ENCODE data around the gene PHF13. TPM values are rescaled to one million over a fixed set of nuclear protein-coding genes. Genes with fewer than 3 reads are reported as not detected.

The PHF13 gene
- polyA plus RNA-seq, 1 of the 3 experiments (the other 2 are of a cell fraction) = 8.5 TPM

- H3K79me2 ChIP-seq (ENCODE audit: insufficient read depth) = 0 out of 2 replicates have a peak, but pooled peaks cover 4% of the 10 kb centered on the region
- peaks cover under 1% of the 10 kb centered on the region for H3F3A ChIP-seq (replicated peaks; ENCODE audit: insufficient read depth)
- peaks cover 0 to 16% of the 10 kb centered on the region in 2 experiments; a peak in 1 of 4 replicates for H3K4me1 ChIP-seq (ENCODE audit: control insufficient read depth in 1 of 2, insufficient read depth in 2 of 2, low read depth in 1 of 2, low read length in 1 of 2)
- POLR2A ChIA-PET = no interaction called here
- H3K36me3 ChIP-seq (replicated peaks in 1 of 2; ENCODE audit: control insufficient read depth in 1 of 2, insufficient read depth in 2 of 2, low read length in 1 of 2) = peaks cover 0 to 22% of the 10 kb centered on the region in 2 experiments
- no peak for DNase-seq
- no peaks in the 10 kb centered on the region for H3K9me3 ChIP-seq
- no peak overlapping the region for H3K9ac ChIP-seq
- H4K20me1 ChIP-seq (ENCODE audit: insufficient read depth) = no peaks in the 10 kb centered on the region
- H3K27me3 ChIP-seq (ENCODE audit: insufficient read depth) = no peaks in the 10 kb centered on the region
- WGBS (ENCODE audit: low lambda C conversion rate) = 100% methylated on average over 2 of the region's 5 CpGs
- CTCF ChIA-PET = interaction anchor here (1.0 to 1.3 kb wide), 4 partner anchors 21 to 35 kb away, joined by 3 to 4 read pairs (median 3); partner anchors contain the start of gene DNAJC11
- H3K9me2 ChIP-seq = no peaks in the 10 kb centered on the region
- H3K4me2 ChIP-seq = no peak overlapping the region
- peak overlapping the region in 1 of 2 experiments; percentile 71; a peak in 1 of 4 replicates for H3K27ac ChIP-seq (ENCODE audit: low read depth in 2 of 2, low read length in 1 of 2)
- no peak overlapping the region for H3K4me3 ChIP-seq (ENCODE audit: low read depth in 2 of 2, low read length in 1 of 2)
- no peak overlapping the region for H2AFZ ChIP-seq (ENCODE audit: low read depth)
- TF ChIP-seq MEF2A (IDR thresholded peaks at IDR 0.05; ENCODE audit: borderline replicate concordance, low read depth) (no peak), PBX3 (IDR thresholded peaks at IDR 0.05) (no peak), NRF1 (IDR thresholded peaks at IDR 0.05; ENCODE audit: low read depth, low read length) (no peak), RFX5 (IDR thresholded peaks at IDR 0.05; ENCODE audit: low read length) (no peak)
Observed at GRCh38 chr1:6666696-6667095, 53.2 kb downstream of the PHF13 start.

GRCh38 chr1:6667139-6667538 lies 53.6 kb downstream of the PHF13 start:
- Histone ChIP-seq H3K9me2 (no peaks in the 10 kb centered on the region), H4K20me1 (ENCODE audit: insufficient read depth) (no peaks in the 10 kb centered on the region), H3K9me3 (no peaks in the 10 kb centered on the region), H2AFZ (ENCODE audit: low read depth) (no peak overlapping the region), H3K79me2 (ENCODE audit: insufficient read depth) (0 out of 2 replicates have a peak, but pooled peaks cover 4% of the 10 kb centered on the region), H3K4me3 (ENCODE audit: low read depth in 2 of 2, low read length in 1 of 2) (no peak overlapping the region), H3K27ac (ENCODE audit: low read depth in 2 of 2, low read length in 1 of 2) (peak overlapping the region in 1 of 2 experiments; percentile 71; a peak in 2 of 4 replicates), H3K27me3 (ENCODE audit: insufficient read depth) (no peaks in the 10 kb centered on the region), H3K4me1 (ENCODE audit: control insufficient read depth in 1 of 2, insufficient read depth in 2 of 2, low read depth in 1 of 2, low read length in 1 of 2) (peaks cover 0 to 20% of the 10 kb centered on the region in 2 experiments; a peak in 2 of 4 replicates), H3K4me2 (no peak overlapping the region), H3K9ac (no peak overlapping the region), H3F3A (replicated peaks; ENCODE audit: insufficient read depth) (no peaks in the 10 kb centered on the region), H3K36me3 (replicated peaks in 1 of 2; ENCODE audit: control insufficient read depth in 1 of 2, insufficient read depth in 2 of 2, low read length in 1 of 2) (peaks cover 0 to 22% of the 10 kb centered on the region in 2 experiments)
- ChIA-PET CTCF (interaction anchor here (0.7 to 1.3 kb wide), 5 partner anchors 21 to 34 kb away, joined by 3 to 4 read pairs (median 3); partner anchors contain the start of gene DNAJC11), POLR2A (no interaction called here)
- no peak for DNase-seq
- TF ChIP-seq MAX (IDR thresholded peaks at IDR 0.05; ENCODE audit: low read depth) (no peak), RFX5 (IDR thresholded peaks at IDR 0.05; ENCODE audit: low read length) (no peak)
- WGBS (ENCODE audit: low lambda C conversion rate) = 100% methylated on average over 1 of the region's 6 CpGs

DNA sequence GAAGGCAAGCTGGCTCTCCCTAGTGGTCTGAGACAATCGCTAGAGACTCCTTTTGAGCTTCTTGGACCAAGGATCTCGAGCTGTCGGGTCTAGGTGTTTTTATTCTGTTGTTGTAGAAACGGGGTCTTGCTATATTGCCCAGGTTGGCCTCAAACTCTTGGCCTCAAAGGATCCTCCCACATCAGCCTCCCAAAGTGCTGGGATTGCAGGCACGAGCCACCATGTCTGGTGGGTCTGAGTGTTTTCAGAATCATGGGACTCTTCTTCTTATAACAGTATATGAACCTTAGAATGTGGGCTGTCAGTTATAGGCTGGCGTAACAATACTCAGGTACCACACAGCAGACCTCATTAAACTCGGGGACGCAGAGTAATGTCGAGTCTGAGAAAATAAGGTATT lies 55.0 kb downstream of the PHF13 start:
- TF ChIP-seq YY1 (IDR thresholded peaks at IDR 0.05; ENCODE audit: low read depth) (no peak), SIN3A (IDR thresholded peaks at IDR 0.05; ENCODE audit: borderline replicate concordance, low read depth, low read length) (no peak), EZH2phosphoT487 (IDR thresholded peaks at IDR 0.05; ENCODE audit: borderline replicate concordance, low read depth) (no peak)
- H3K27ac ChIP-seq (ENCODE audit: low read depth in 2 of 2, low read length in 1 of 2) = no peak overlapping the region
- no peak overlapping the region for H3K9ac ChIP-seq
- 0 out of 2 replicates have a peak, but pooled peaks cover 4% of the 10 kb centered on the region for H3K79me2 ChIP-seq (ENCODE audit: insufficient read depth)
- CTCF ChIA-PET = interaction anchor here (1.0 to 1.6 kb wide), 2 partner anchors 22 to 225 kb away, joined by 3 read pairs; no protein-coding TSS in a partner anchor
- no peaks in the 10 kb centered on the region for H3K9me3 ChIP-seq
- H3K36me3 ChIP-seq (replicated peaks in 1 of 2; ENCODE audit: control insufficient read depth in 1 of 2, insufficient read depth in 2 of 2, low read length in 1 of 2) = peaks cover 2 to 22% of the 10 kb centered on the region in 2 experiments
- peaks cover 0 to 31% of the 10 kb centered on the region in 2 experiments; a peak in 2 of 4 replicates for H3K4me1 ChIP-seq (ENCODE audit: control insufficient read depth in 1 of 2, insufficient read depth in 2 of 2, low read depth in 1 of 2, low read length in 1 of 2)
- no peak for DNase-seq
- POLR2A ChIA-PET = no interaction called here
- H3K27me3 ChIP-seq (ENCODE audit: insufficient read depth) = no peaks in the 10 kb centered on the region
- no peak overlapping the region for H3K4me3 ChIP-seq (ENCODE audit: low read depth in 2 of 2, low read length in 1 of 2)
- no peaks in the 10 kb centered on the region for H3K9me2 ChIP-seq
- no peak overlapping the region for H3K4me2 ChIP-seq
- peaks cover 7% of the 10 kb centered on the region for H3F3A ChIP-seq (replicated peaks; ENCODE audit: insufficient read depth)
- WGBS (ENCODE audit: low lambda C conversion rate) = 98% methylated on average over 9 of the region's 9 CpGs
- H4K20me1 ChIP-seq (ENCODE audit: insufficient read depth) = no peaks in the 10 kb centered on the region
- H2AFZ ChIP-seq (ENCODE audit: low read depth) = no peak overlapping the region

All from SK-N-SH (cell line).